K562 (cell line): ENCODE data around the gene AP3S1. TPM values are rescaled to one million over a fixed set of nuclear protein-coding genes. Genes with fewer than 3 reads are reported as not detected.

Experiments
- ATAC-seq: fragments of 200-7000 bp; cut with Tn5 transposase; 3 replicates; pipeline ENCODE4 v1.9.1; 2020; ENCODE audit warnings: moderate library complexity
- BruUV-seq: library from RNA; stranded (reverse); fragments of 400-500 nt; replicated peaks from 2 replicates; lab custom pipeline; 2021; lab: Mats Ljungman, UMichigan
- CTCF ChIA-PET: fragments of 300-600 bp; formaldehyde crosslinking; extraction: SDS; loops from one replicate; lab custom pipeline; 2021; ENCODE audit warnings: low intra/inter-chr PET ratio; lab: Yijun Ruan, JAX
- POLR2A ChIA-PET: fragments of 300-600, 350-650 bp; sonication (Branson Sonifier 250); formaldehyde crosslinking; extraction: SDS; loops from one replicate; lab custom pipeline; 2021; ENCODE audit warnings: antibody characterized with exemption, inconsistent platforms; lab: Yijun Ruan, JAX
- DNase-seq, 4 experiments: peaks; one replicate each; pipeline versions ENCODE4 v3.0.0 to v3.0.0-alpha.2; 2011 to 2018; ENCODE audit warnings: low spot score in 3 of 4, mixed read lengths in 3 of 4; ENCODE audit errors: extremely low read depth in 1 of 4
- FAIRE-seq: peaks from 2 replicates; lab custom pipeline; 2011; peaks lifted over from hg19 to GRCh38; lab: Jason Lieb, UNC
- H2AFZ ChIP-seq: 2 replicates; pipeline ENCODE4 v1.6.0; 2011; ENCODE audit warnings: low read depth, low read length, control low read depth, inconsistent platforms
- H3K27ac ChIP-seq: fragments of 200-600 bp; 3 replicates; pipeline ENCODE4 v1.8.0; 2011; ENCODE audit warnings: low read depth, mild to moderate bottlenecking, control low read depth, inconsistent platforms, low read length, moderate library complexity, mixed read lengths; ENCODE audit errors: extremely low read depth
- H3K27me3 ChIP-seq, 2 experiments: fragments of 300-600 bp in 1 of 2; 2 replicates in 1 of 2; 3 replicates in 1 of 2; pipeline versions ENCODE4 v1.6.0 to v1.8.0; 2011; ENCODE audit warnings: inconsistent platforms in 2 of 2, low read length in 2 of 2, mild to moderate bottlenecking in 1 of 2, mixed read lengths in 1 of 2, moderate library complexity in 1 of 2; ENCODE audit not compliant: control insufficient read depth in 2 of 2, insufficient read depth in 2 of 2
- H3K36me3 ChIP-seq: fragments of 300-600 bp; 3 replicates; pipeline ENCODE4 v1.8.0; 2011; ENCODE audit warnings: mild to moderate bottlenecking, low read length, inconsistent platforms; ENCODE audit not compliant: control insufficient read depth, insufficient read depth
- H3K4me1 ChIP-seq, 2 experiments: fragments of 200-600 bp in 1 of 2; replicated peaks in 1 of 2; 2 replicates in 1 of 2; 3 replicates in 1 of 2; pipeline versions ENCODE4 v1.5.1 to v1.8.0; 2011; ENCODE audit warnings: inconsistent platforms in 2 of 2, low read length in 2 of 2, mild to moderate bottlenecking in 1 of 2, mixed read lengths in 1 of 2, moderate library complexity in 1 of 2; ENCODE audit not compliant: control insufficient read depth in 2 of 2, insufficient read depth in 2 of 2
- H3K4me2 ChIP-seq: 2 replicates; pipeline ENCODE4 v1.6.1; 2011; ENCODE audit warnings: low read length, control low read depth, inconsistent platforms, mixed read lengths; ENCODE audit not compliant: insufficient read depth
- H3K4me3 ChIP-seq: fragments of 200-600 bp; sonication (generic), shearing (Covaris generic); 2 replicates; pipeline ENCODE4 v1.5.1; 2016; ENCODE audit warnings: control low read depth, inconsistent platforms
- H3K79me2 ChIP-seq: fragments of 200-600 bp; 3 replicates; pipeline ENCODE4 v1.8.0; 2011; ENCODE audit warnings: low read length, inconsistent platforms; ENCODE audit not compliant: control insufficient read depth, insufficient read depth
- H3K9ac ChIP-seq, 2 experiments: 2 replicates each; pipeline versions ENCODE4 v1.6.0 to v1.6.1; 2011; ENCODE audit warnings: low read depth in 2 of 2, low read length in 2 of 2, control low read depth in 1 of 2, inconsistent platforms in 1 of 2, mild to moderate bottlenecking in 1 of 2, mixed read lengths in 1 of 2; ENCODE audit not compliant: insufficient read depth in 1 of 2
- H3K9me1 ChIP-seq: one replicate; pipeline ENCODE4 v1.6.0; 2011; ENCODE audit warnings: inconsistent platforms, mild to moderate bottlenecking, low read length, moderate library complexity; ENCODE audit not compliant: control insufficient read depth, insufficient read depth
- H3K9me3 ChIP-seq: replicated peaks from 2 replicates; pipeline ENCODE4 v1.5.1; 2011; ENCODE audit warnings: low read depth, low read length, inconsistent platforms; ENCODE audit not compliant: control insufficient read depth, insufficient read depth
- H4K20me1 ChIP-seq: replicated peaks from 2 replicates; pipeline ENCODE4 v1.6.1; 2011; ENCODE audit warnings: low read length, inconsistent platforms, mixed read lengths; ENCODE audit not compliant: control insufficient read depth, insufficient read depth
- BCOR ChIP-seq: fragments of 450-650 bp; IDR thresholded peaks from 2 replicates; pipeline ENCODE4 v1.6.1; 2016
- CEBPZ ChIP-seq: fragments of 150-350 bp; IDR thresholded peaks from 2 replicates; pipeline ENCODE4 v1.6.1; 2014; ENCODE audit warnings: low read depth, mild to moderate bottlenecking, low read length, borderline replicate concordance
- CTCFL ChIP-seq: IDR thresholded peaks from 2 replicates; pipeline ENCODE4 v1.6.1; 2011; ENCODE audit warnings: borderline replicate concordance, low read depth, mild to moderate bottlenecking, moderate library complexity, low read length; ENCODE audit not compliant: insufficient read depth, poor library complexity, severe bottlenecking
- EWSR1 ChIP-seq: fragments of 450-650 bp; IDR thresholded peaks from 2 replicates; pipeline ENCODE4 v1.6.1; 2018; ENCODE audit warnings: borderline replicate concordance, mild to moderate bottlenecking, low read depth, moderate library complexity; ENCODE audit not compliant: partially characterized antibody
- KAT8 ChIP-seq: fragments of 450-650 bp; IDR thresholded peaks from 2 replicates; pipeline ENCODE4 v1.6.1; 2016; ENCODE audit warnings: low read depth, mild to moderate bottlenecking
- KDM4B ChIP-seq, 2 experiments: fragments of 450-650 bp in 1 of 2; sonication (generic) in 1 of 2; IDR thresholded peaks; 2 replicates each; pipeline ENCODE4 v1.6.1; 2016 to 2017; ENCODE audit warnings: borderline replicate concordance in 2 of 2, antibody characterized with exemption in 1 of 2, low read depth in 1 of 2, mild to moderate bottlenecking in 1 of 2
- MBD2 ChIP-seq: sonication (generic); IDR thresholded peaks from 2 replicates; pipeline ENCODE4 v1.6.1; 2016; ENCODE audit warnings: low read depth, borderline replicate concordance
- NR4A1 ChIP-seq, 2 experiments: fragments of 250-450 bp in 1 of 2; fragments of 450-650 bp in 1 of 2; sonication (Bioruptor Pico) in 1 of 2; IDR thresholded peaks; 2 replicates each; pipeline versions ENCODE4 v1.4.0 to v1.6.1; 2016 to 2020; ENCODE audit warnings: mild to moderate bottlenecking in 2 of 2, missing compliant biosample characterization in 1 of 2, missing genetic modification characterization in 1 of 2, moderate library complexity in 1 of 2
- RHOXF2B ChIP-seq: fragments of 250-450 bp; sonication (Bioruptor Pico); conservative IDR thresholded peaks from 2 replicates; pipeline ENCODE4 v1.5.1; 2021
- SREBF2 ChIP-seq: sonication (generic); formaldehyde crosslinking; IDR thresholded peaks from 2 replicates; pipeline ENCODE4 v1.4.0; 2020; ENCODE audit warnings: mild to moderate bottlenecking, missing genetic modification reagents
- THRB ChIP-seq: fragments of 450-650 bp; formaldehyde crosslinking; conservative IDR thresholded peaks from 2 replicates; pipeline ENCODE4 v1.4.0; 2022; ENCODE audit warnings: mild to moderate bottlenecking, missing genetic modification characterization
- WHSC1 ChIP-seq: IDR thresholded peaks from one replicate; pipeline ENCODE4 v1.6.1; 2012; ENCODE audit warnings: low read length, control low read depth, inconsistent platforms
- ZBED1 ChIP-seq: IDR thresholded peaks from 2 replicates; pipeline ENCODE4 v1.6.1; 2014
- ZNF707 ChIP-seq: fragments of 250-450 bp; sonication (Bioruptor Pico); conservative IDR thresholded peaks from 2 replicates; pipeline ENCODE4 v1.8.0; 2022; ENCODE audit warnings: inconsistent platforms, mild to moderate bottlenecking, moderate library complexity
- ZNF780A ChIP-seq: fragments of 250-450 bp; sonication (Bioruptor Pico); IDR thresholded peaks from 2 replicates; pipeline ENCODE4 v1.5.0; 2021; ENCODE audit warnings: mild to moderate bottlenecking
- WGBS: fragments of 100-300 bp; shearing (Covaris generic); methylation state at CpG from one replicate; pipeline ENCODE4 v1.1.6; 2016; ENCODE audit warnings: low coverage, mixed read lengths; ENCODE audit not compliant: insufficient coverage; ENCODE audit errors: missing lambda C conversion rate; 5-methylcytosine and 5-hydroxymethylcytosine counted together
- in situ Hi-C: fragments of 300-500 bp; cut with MboI; formaldehyde crosslinking; loops from 4 replicates; pipeline ENCODE4 v1.15.0; 2018; ENCODE audit warnings: inconsistent platforms, mixed read lengths
- intact Hi-C: fragments of 100-400 bp; cut with micrococcal nuclease; formaldehyde crosslinking; loops from 2 replicates; pipeline ENCODE4 v1.14.2; 2022
- polyA plus RNA-seq, 8 experiments: library from polyadenylated mRNA; depleted of rRNA in 4 of 8; stranded (reverse) in 5 of 8; unstranded in 3 of 8; fragments of >200 nt; fragmentation: Nextera tagmentation in 2 of 8; fragmentation: Illumina TruSeq in 1 of 8; extraction: Ambion mirVana in 2 of 8; extraction: Trizol in 1 of 8; gene quantifications; 2 replicates each; pipeline versions ENCODE4 v1.2.1 to v1.2.3, GENCODE V29; 2011 to 2014; ENCODE audit warnings: inconsistent platforms in 1 of 8, missing spikeins in 1 of 8
- total RNA-seq, 7 experiments: library from RNA; depleted of rRNA in 6 of 7; stranded (reverse); fragments of >200 nt in 6 of 7; fragmentation: Illumina TruSeq in 2 of 7; extraction: Trizol in 2 of 7; gene quantifications; 2 replicates each; pipeline versions ENCODE4 v1.2.1 to v1.2.3, GENCODE V29; 2011 to 2021; ENCODE audit warnings: low replicate concordance in 1 of 7

AP3S1 gene
- total and polyA plus RNA-seq, 9 of the 15 experiments (the other 6 are each of a cell fraction or from before 2014, with no cell fraction given) = 46.1 to 106 (median 67.3) TPM

GRCh38 chr5:115801984-115802383, 39.8 kb upstream of the AP3S1 start:
- Histone ChIP-seq H3K27ac (no peak overlapping the region), H3K9me1 (no peaks in the 10 kb centered on the region), H3K27me3 (peaks cover 5 to 6% of the 10 kb centered on the region in 2 experiments; a peak in 2 of 5 replicates), H3K36me3 (no peaks in the 10 kb centered on the region), H4K20me1 (no peaks in the 10 kb centered on the region), H3K4me2 (no peak overlapping the region), H2AFZ (no peak overlapping the region), H3K79me2 (no peaks in the 10 kb centered on the region), H3K9ac (no peak overlapping the region), H3K4me1 (no peaks in the 10 kb centered on the region), H3K9me3 (no peaks in the 10 kb centered on the region), H3K4me3 (no peak overlapping the region)
- intact Hi-C loops (no loop called here), in situ Hi-C loops (no loop called here)
- WGBS = 5% methylated on average over 1 of the region's 1 CpG
- ChIA-PET POLR2A (no interaction called here), CTCF (no interaction called here)
- no peak for ATAC-seq
- no peak for FAIRE-seq
- BruUV-seq = no TSS peak
- no peak for DNase-seq
- no peak for TF ChIP-seq RHOXF2B (CRISPR knock-in tag)
- TF ChIP-seq CTCFL = no peak
- no peak for TF ChIP-seq MBD2
- no peak for TF ChIP-seq KAT8
- TF ChIP-seq ZNF707 (CRISPR knock-in tag) = no peak
- no peak for TF ChIP-seq THRB
- no peak for TF ChIP-seq CEBPZ
- TF ChIP-seq EWSR1 = no peak
- TF ChIP-seq WHSC1 = no peak
- TF ChIP-seq SREBF2 (CRISPR knock-in tag) = no peak
- no peak for TF ChIP-seq NR4A1 (CRISPR knock-in tag; IDR thresholded peaks at IDR 0.05)
- no peak for TF ChIP-seq NR4A1 (tag; IDR thresholded peaks at IDR 0.05)
- TF ChIP-seq BCOR = no peak
- TF ChIP-seq ZBED1 = no peak
- TF ChIP-seq ZNF780A (CRISPR knock-in tag) = no peak
- TF ChIP-seq KDM4B (IDR thresholded peaks at IDR 0.05; ENCODE audit: borderline replicate concordance in 2 of 2, low read depth in 1 of 2) = no peak
